Medulla oblongata (tissue), 1 donor: ENCODE results near the gene IGF1R.
A peak's percentile ranks its signal among the peaks of the same experiment; 100 is the strongest.

Source experiments
- DNase-seq: peaks from one replicate; pipeline ENCODE4 v3.0.0-alpha.2; 2015; ENCODE audit errors: extremely low spot score

Gene IGF1R

GRCh38 chr15:98855815-98856531 is 207.6 kb downstream of the IGF1R start:
- DNase-seq = peak; percentile 59

- DNase-seq = no peak
Measured at GRCh38 chr15:98856532-98856907, 208.2 kb downstream of the IGF1R start.

- no peak for DNase-seq
Measured at GRCh38 chr15:98858610-98859023, 210.3 kb downstream of the IGF1R start.

- DNase-seq = no peak
Measured at GRCh38 chr15:98859149-98859548, 210.8 kb downstream of the IGF1R start.

GRCh38 chr15:98860281-98861041 is 212.1 kb downstream of the IGF1R start:
- no peak for DNase-seq

- DNase-seq = no peak
Measured at GRCh38 chr15:98861188-98861587, 212.8 kb downstream of the IGF1R start.

- DNase-seq = no peak
Measured at GRCh38 chr15:98863983-98864382, 215.6 kb downstream of the IGF1R start.

GRCh38 chr15:98865397-98866339 is 217.3 kb downstream of the IGF1R start:
- peak; percentile 70 for DNase-seq

GRCh38 chr15:98866511-98866910 is 218.2 kb downstream of the IGF1R start:
- DNase-seq = peak; percentile 59

GRCh38 chr15:98868564-98868963 is 220.2 kb downstream of the IGF1R start:
- DNase-seq = no peak

GRCh38 chr15:98870788-98871187 is 222.4 kb downstream of the IGF1R start:
- DNase-seq = peak; percentile 34

- no peak for DNase-seq
Measured at GRCh38 chr15:98872774-98873173, 224.4 kb downstream of the IGF1R start.

- DNase-seq = peak; percentile 23
Measured at GRCh38 chr15:98873441-98874218, 225.3 kb downstream of the IGF1R start.

GRCh38 chr15:98874370-98874769 is 226.0 kb downstream of the IGF1R start:
- DNase-seq = no peak

GRCh38 chr15:98874773-98875172 is 226.4 kb downstream of the IGF1R start:
- peak; percentile 21 for DNase-seq

GRCh38 chr15:98875309-98875708 is 227.0 kb downstream of the IGF1R start:
- DNase-seq = no peak

GRCh38 chr15:98876451-98877369 is 228.4 kb downstream of the IGF1R start:
- DNase-seq = no peak

- DNase-seq = no peak
Measured at GRCh38 chr15:98878172-98878571, 229.8 kb downstream of the IGF1R start.

GRCh38 chr15:98878862-98879261 is 230.5 kb downstream of the IGF1R start:
- no peak for DNase-seq
